Testis (tissue), 3 donors: ENCODE results near the gene GALNT18. TPM values are rescaled to one million over a fixed set of nuclear protein-coding genes. Genes with fewer than 3 reads are reported as not detected.
"Not testable (repeated sequence)": the region's sequence is repeated elsewhere in the genome, so short reads cannot be mapped to it uniquely, and the experiment has no call there.

Experiments used
- DNase-seq: peaks from one replicate; pipeline ENCODE4 v3.0.0-alpha.2; 2019
- H3K27ac ChIP-seq, 2 donors: fragments of 200-600 bp; sonication (generic); one replicate each; pipeline ENCODE4 v1.5.1; 2019
- H3K27me3 ChIP-seq: fragments of 200-600 bp; sonication (generic); one replicate; pipeline ENCODE4 v1.5.1; 2019
- H3K36me3 ChIP-seq: fragments of 200-600 bp; sonication (generic); one replicate; pipeline ENCODE4 v1.5.1; 2017; ENCODE audit warnings: low read depth; ENCODE audit errors: missing control alignments
- H3K4me1 ChIP-seq: fragments of 200-600 bp; sonication (generic); one replicate; pipeline ENCODE4 v1.5.1; 2019
- H3K4me3 ChIP-seq, 2 donors: fragments of 200-600 bp; sonication (generic); one replicate each; pipeline ENCODE4 v1.5.1; 2017 to 2019
- H3K9me3 ChIP-seq: fragments of 200-600 bp; sonication (generic); one replicate; pipeline ENCODE4 v1.5.1; 2017
- CTCF ChIP-seq, 3 experiments: fragments of 450-650 bp in 2 of 3; fragments of 200-600 bp in 1 of 3; sonication (generic) in 1 of 3; IDR thresholded peaks; one replicate each; pipeline ENCODE4 v1.5.1; 2016 to 2019; ENCODE audit warnings: antibody characterized with exemption in 3 of 3, mild to moderate bottlenecking in 2 of 3, moderate library complexity in 1 of 3
- POLR2A ChIP-seq: fragments of 450-650 bp; IDR thresholded peaks from one replicate; pipeline ENCODE4 v1.6.1; 2017; ENCODE audit warnings: antibody characterized with exemption, mild to moderate bottlenecking, moderate library complexity
- WGBS, 2 donors: methylation state at CpG; one replicate each; pipeline ENCODE4 v1.1.5; 2018; 5-methylcytosine and 5-hydroxymethylcytosine counted together
- intact Hi-C: fragments of 100-400 bp; cut with DNase I; formaldehyde crosslinking; loops from one replicate; pipeline ENCODE4 v1.15.1; 2023; ENCODE audit warnings: low total_unique reads
- polyA plus RNA-seq: library from polyadenylated mRNA; stranded (reverse); fragments of 350-450 nt; fragmentation: Illumina TruSeq; extraction: RNeasy Lipid Tissue Mini Kit (QIAGEN cat#74804); gene quantifications from one replicate; pipeline ENCODE4 v1.2.3, GENCODE V29; 2014; ENCODE audit warnings: low read depth, low replicate concordance; ENCODE audit not compliant: insufficient read depth
- total RNA-seq, 2 donors: library from RNA; depleted of rRNA; stranded (reverse); fragments of >200 nt; gene quantifications; one replicate each; pipeline ENCODE4 v1.2.3, GENCODE V29; 2016

The GALNT18 gene
- total and polyA plus RNA-seq, 3 donors from 2014 or later = 39.2 to 106 (median 73.9) TPM

GRCh38 chr11:11454671-11455223, 167.1 kb downstream of the GALNT18 start:
- H3K27ac ChIP-seq = no peak overlapping the region
- H3K4me1 ChIP-seq = no peaks in the 10 kb centered on the region
- H3K27me3 ChIP-seq = no peaks in the 10 kb centered on the region
- no peaks in the 10 kb centered on the region for H3K36me3 ChIP-seq
- TF ChIP-seq POLR2A (no peak), CTCF (IDR thresholded peaks at IDR 0.05) (no peak)
- intact Hi-C loops = no loop called here
- H3K4me3 ChIP-seq = no peak overlapping the region
- no peak for DNase-seq
- WGBS, 2 donors = 89 to 96% methylated on average over 3 of the region's 3 CpGs
- H3K9me3 ChIP-seq = no peaks in the 10 kb centered on the region

DNA sequence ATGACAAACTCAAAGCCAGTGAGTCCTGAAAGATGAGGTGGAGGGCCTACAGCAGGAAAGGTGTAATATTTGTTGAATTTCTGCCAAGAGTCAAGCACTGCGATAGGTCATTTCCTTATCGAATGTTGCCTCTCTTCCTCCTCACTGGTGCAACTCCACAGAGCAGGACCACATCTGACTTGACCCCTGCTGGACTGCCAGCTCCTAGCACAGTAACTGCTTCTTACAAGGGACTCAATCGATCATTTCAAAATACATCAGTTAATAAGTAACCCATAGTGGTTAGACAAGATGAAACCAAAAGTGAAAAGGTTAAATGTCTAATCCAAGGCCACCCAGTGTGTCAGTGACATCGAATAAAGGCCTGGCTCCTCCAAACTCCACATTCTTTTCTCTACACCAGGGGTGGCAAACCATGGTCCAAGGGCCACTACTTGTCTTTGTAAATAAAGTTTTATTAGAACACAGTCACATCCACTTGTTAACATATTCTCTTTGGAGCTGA, 170.3 kb downstream of the GALNT18 start:
- Histone ChIP-seq H3K36me3 (no peaks in the 10 kb centered on the region), H3K27me3 (no peaks in the 10 kb centered on the region), H3K9me3 (no peaks in the 10 kb centered on the region), H3K27ac (no peak overlapping the region), H3K4me3 (no peak overlapping the region), H3K4me1 (no peaks in the 10 kb centered on the region)
- no peak for TF ChIP-seq CTCF (IDR thresholded peaks at IDR 0.05)
- TF ChIP-seq POLR2A = no peak
- intact Hi-C loops = no loop called here
- no peak for DNase-seq
- 76 to 90% methylated on average over 4 of the region's 4 CpGs for WGBS, 2 donors

GRCh38 chr11:11450744-11451362, 171.0 kb downstream of the GALNT18 start:
- no peak for DNase-seq
- TF ChIP-seq POLR2A = no peak
- TF ChIP-seq CTCF (IDR thresholded peaks at IDR 0.05) = no peak
- intact Hi-C loops = no loop called here
- no peaks in the 10 kb centered on the region for H3K9me3 ChIP-seq
- peaks cover 4% of the 10 kb centered on the region for H3K4me1 ChIP-seq
- no peaks in the 10 kb centered on the region for H3K36me3 ChIP-seq
- 72 to 78% methylated on average over 5 of the region's 5 CpGs for WGBS, 2 donors
- H3K27ac ChIP-seq = no peak overlapping the region
- no peaks in the 10 kb centered on the region for H3K27me3 ChIP-seq
- H3K4me3 ChIP-seq = no peak overlapping the region

- H3K9me3 ChIP-seq = no peaks in the 10 kb centered on the region
- H3K4me3 ChIP-seq = no peak overlapping the region
- no peaks in the 10 kb centered on the region for H3K27me3 ChIP-seq
- 83 to 85% methylated on average over 3 of the region's 3 CpGs for WGBS, 2 donors
- DNase-seq = no peak
- H3K4me1 ChIP-seq = peaks cover 19% of the 10 kb centered on the region
- TF ChIP-seq CTCF (IDR thresholded peaks at IDR 0.05) = no peak
- TF ChIP-seq POLR2A = no peak
- no peak overlapping the region for H3K27ac ChIP-seq
- intact Hi-C loops = no loop called here
- H3K36me3 ChIP-seq = no peaks in the 10 kb centered on the region
These were observed 172.5 kb downstream of the GALNT18 start for GRCh38 chr11:11449327-11449726.

- Histone ChIP-seq H3K27me3 (no peaks in the 10 kb centered on the region), H3K9me3 (no peaks in the 10 kb centered on the region), H3K36me3 (no peaks in the 10 kb centered on the region), H3K4me3 (no peak overlapping the region), H3K27ac (no peak overlapping the region), H3K4me1 (peaks cover 23% of the 10 kb centered on the region)
- no peak for DNase-seq
- TF ChIP-seq CTCF (IDR thresholded peaks at IDR 0.05) (no peak), POLR2A (no peak)
- intact Hi-C loops = no loop called here
- WGBS, 2 donors = 89 to 96% methylated on average over 12 of the region's 12 CpGs
These were observed 173.2 kb downstream of the GALNT18 start for GRCh38 chr11:11448626-11449025.

DNA sequence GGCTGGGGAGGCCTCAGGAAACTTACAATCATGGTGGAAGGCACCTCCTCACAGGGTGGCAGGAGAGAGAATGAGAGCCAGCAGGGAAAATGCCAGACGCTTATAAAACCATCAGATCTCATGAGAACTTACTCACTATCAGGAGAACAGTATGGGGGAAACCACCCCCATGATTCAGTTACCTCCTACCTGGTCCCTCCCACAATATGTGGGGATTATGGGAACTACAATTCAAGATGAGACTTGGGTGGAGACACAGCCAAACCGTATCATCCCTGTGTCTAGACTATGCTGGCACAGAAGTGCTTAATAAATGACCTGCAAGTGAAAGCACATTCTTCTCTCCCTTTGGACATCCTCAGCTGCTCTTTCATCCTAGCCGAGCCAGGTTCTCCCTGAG, 174.2 kb downstream of the GALNT18 start:
- H3K27ac ChIP-seq, H3K36me3 ChIP-seq, H3K9me3 ChIP-seq, H3K27me3 ChIP-seq, intact Hi-C loops, DNase-seq, H3K4me3 ChIP-seq: not testable (repeated sequence)
- H3K4me1 ChIP-seq = peaks cover 28% of the 10 kb centered on the region
- 78 to 80% methylated on average over 3 of the region's 3 CpGs for WGBS, 2 donors
